Measurements from ENCODE around the gene CETN3. TPM values are rescaled to one million over a fixed set of nuclear protein-coding genes. Genes with fewer than 3 reads are reported as not detected.
"Not testable (repeated sequence)": the region's sequence is repeated elsewhere in the genome, so short reads cannot be mapped to it uniquely, and the experiment has no call there.

The CETN3 gene
- total and polyA plus RNA-seq, 8 donors: 22.1 to 93.5 (median 81.1) TPM

GRCh38 chr5:90353254-90353653 is 56.3 kb downstream of the CETN3 start:
- no peak overlapping the region for H3K4me3 ChIP-seq
- no peaks in the 10 kb centered on the region for H3K27me3 ChIP-seq
- H3K4me1 ChIP-seq: no peaks in the 10 kb centered on the region
- H3K9me3 ChIP-seq: no peaks in the 10 kb centered on the region
- no peaks in the 10 kb centered on the region for H3K36me3 ChIP-seq
- no peak for DNase-seq
- no peak for ATAC-seq
- TF ChIP-seq CTCF (IDR thresholded peaks at IDR 0.05): no peak
- intact Hi-C loops (cut with DNase I): no loop called here
- H3K27ac ChIP-seq: no peak overlapping the region

GRCh38 chr5:90351101-90351500 is 58.5 kb downstream of the CETN3 start:
- intact Hi-C loops (cut with DNase I): no loop called here
- no peak for TF ChIP-seq CTCF (IDR thresholded peaks at IDR 0.05)
- H3K36me3 ChIP-seq: no peaks in the 10 kb centered on the region
- DNase-seq (no peak), ATAC-seq (no peak)
- H3K27ac ChIP-seq: no peak overlapping the region
- H3K4me1 ChIP-seq: no peaks in the 10 kb centered on the region
- no peaks in the 10 kb centered on the region for H3K27me3 ChIP-seq
- H3K9me3 ChIP-seq: no peaks in the 10 kb centered on the region
- no peak overlapping the region for H3K4me3 ChIP-seq

GRCh38 chr5:90347462-90347861 is 62.1 kb downstream of the CETN3 start:
- DNase-seq (no peak), ATAC-seq (no peak)
- Histone ChIP-seq H3K27me3 (no peaks in the 10 kb centered on the region), H3K4me3 (no peak overlapping the region), H3K27ac (no peak overlapping the region), H3K4me1 (no peaks in the 10 kb centered on the region), H3K36me3 (no peaks in the 10 kb centered on the region), H3K9me3 (no peaks in the 10 kb centered on the region)
- TF ChIP-seq CTCF (IDR thresholded peaks at IDR 0.05): no peak
- intact Hi-C loops (cut with DNase I): no loop called here

- ATAC-seq: no peak
- TF ChIP-seq CTCF (IDR thresholded peaks at IDR 0.05): no peak
- no peak for DNase-seq
- Histone ChIP-seq H3K4me3 (no peak overlapping the region), H3K27ac (no peak overlapping the region), H3K27me3 (no peaks in the 10 kb centered on the region), H3K4me1 (no peaks in the 10 kb centered on the region), H3K9me3 (no peaks in the 10 kb centered on the region), H3K36me3 (no peaks in the 10 kb centered on the region)
- intact Hi-C loops (cut with DNase I): no loop called here
These were observed 63.9 kb downstream of the CETN3 start for GRCh38 chr5:90345684-90346083.

- no peak for TF ChIP-seq CTCF (IDR thresholded peaks at IDR 0.05)
- Histone ChIP-seq H3K36me3 (no peaks in the 10 kb centered on the region), H3K27me3 (no peaks in the 10 kb centered on the region), H3K4me3 (no peak overlapping the region), H3K27ac (no peak overlapping the region), H3K4me1 (no peaks in the 10 kb centered on the region), H3K9me3 (no peaks in the 10 kb centered on the region)
- intact Hi-C loops (cut with DNase I): no loop called here
- no peak for DNase-seq
- ATAC-seq: no peak
These were observed 64.9 kb downstream of the CETN3 start for GRCh38 chr5:90344689-90345088.

GRCh38 chr5:90343731-90344130 is 65.8 kb downstream of the CETN3 start:
- H3K36me3 ChIP-seq; intact Hi-C loops (cut with DNase I); H3K27me3 ChIP-seq; H3K4me3 ChIP-seq; ATAC-seq; H3K4me1 ChIP-seq; H3K9me3 ChIP-seq; DNase-seq; H3K27ac ChIP-seq: not testable (repeated sequence)

Measured in left lung (tissue), 10 donors.